ENCODE data around the gene USP46. TPM values are rescaled to one million over a fixed set of nuclear protein-coding genes. Genes with fewer than 3 reads are reported as not detected.

The USP46 gene
- total RNA-seq, 1 donor from 2014 or later = 7.5 TPM

DNA sequence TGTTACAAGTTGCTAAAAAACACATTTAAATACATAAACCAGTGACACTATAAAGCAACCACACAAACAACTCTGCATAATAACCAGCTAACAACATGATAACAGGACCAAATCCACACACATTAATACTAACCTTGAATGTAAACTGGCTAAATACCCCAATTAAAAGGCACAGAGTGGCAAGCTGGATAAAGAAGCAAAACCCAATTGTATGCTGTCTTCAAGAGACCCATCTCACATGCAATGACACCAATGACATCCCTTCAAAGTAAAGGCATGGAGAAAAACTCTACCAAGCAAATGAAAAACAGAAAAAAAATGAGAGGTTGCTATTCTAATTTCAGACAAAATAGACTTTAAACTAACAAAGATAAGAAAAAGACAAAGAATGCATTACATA lies 34.4 kb upstream of the USP46 start:
- TF ChIP-seq CTCF (IDR thresholded peaks at IDR 0.05) = no peak
- peaks cover 11 to 15% of the 10 kb centered on the region in 2 donors for H3K9me3 ChIP-seq
- H3K4me3 ChIP-seq = no peak overlapping the region
- no peaks in the 10 kb centered on the region for H3K4me1 ChIP-seq
- no peaks in the 10 kb centered on the region for H3K27me3 ChIP-seq
- no peak overlapping the region for H3K27ac ChIP-seq
- intact Hi-C loops (cut with DNase I) = no loop called here
- DNase-seq (ENCODE audit: low spot score in 2 of 2) = no peak
- H3K36me3 ChIP-seq = no peaks in the 10 kb centered on the region

DNA sequence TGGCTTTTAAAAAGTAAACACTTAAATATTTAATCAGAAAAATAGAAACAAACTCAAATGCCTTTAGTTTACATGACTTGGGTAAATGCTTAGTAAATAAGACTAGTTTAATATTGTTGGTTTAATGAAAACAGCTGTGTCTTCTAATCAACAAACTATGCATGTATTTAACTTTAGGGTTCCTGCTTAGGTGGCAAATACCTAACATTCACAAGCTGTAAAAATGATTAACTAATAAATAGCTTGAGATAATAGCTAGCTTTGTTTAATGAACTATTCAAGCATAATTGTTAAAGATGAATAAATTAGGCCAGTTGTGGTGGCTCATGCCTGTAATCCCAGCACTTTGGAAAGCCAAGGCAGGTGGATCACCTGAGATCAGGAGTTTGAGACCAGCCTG lies 30.0 kb upstream of the USP46 start:
- DNase-seq (ENCODE audit: low spot score in 2 of 2) = no peak
- intact Hi-C loops (cut with DNase I) = no loop called here
- Histone ChIP-seq H3K9me3 (peaks cover 11 to 15% of the 10 kb centered on the region in 2 donors), H3K4me1 (no peaks in the 10 kb centered on the region), H3K4me3 (no peak overlapping the region), H3K27ac (no peak overlapping the region), H3K27me3 (no peaks in the 10 kb centered on the region), H3K36me3 (no peaks in the 10 kb centered on the region)
- no peak for TF ChIP-seq CTCF (IDR thresholded peaks at IDR 0.05)

DNA sequence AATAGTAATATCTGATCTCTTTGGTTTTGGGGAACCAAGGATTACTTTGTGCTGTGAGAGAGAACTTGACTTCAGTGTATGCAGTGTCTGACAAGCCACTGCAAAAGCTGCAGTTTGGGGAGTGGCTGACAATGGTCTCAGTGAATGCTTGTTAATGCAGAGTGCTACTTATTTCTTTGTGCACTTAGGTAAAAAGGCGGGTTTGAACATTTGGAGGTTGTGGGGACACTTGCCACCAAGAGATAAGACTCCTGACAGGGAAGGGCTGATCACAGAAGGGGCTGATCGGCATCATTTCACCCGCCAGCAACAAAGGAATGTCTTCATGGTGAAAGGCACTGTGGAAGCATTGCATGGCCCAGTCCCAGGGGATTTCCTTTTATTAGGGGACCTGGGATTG lies 28.6 kb upstream of the USP46 start:
- no peak for TF ChIP-seq CTCF (IDR thresholded peaks at IDR 0.05)
- Histone ChIP-seq H3K9me3 (peaks cover 0 to 4% of the 10 kb centered on the region in 2 donors), H3K27me3 (no peaks in the 10 kb centered on the region), H3K4me1 (no peaks in the 10 kb centered on the region), H3K27ac (no peak overlapping the region), H3K4me3 (no peak overlapping the region), H3K36me3 (no peaks in the 10 kb centered on the region)
- intact Hi-C loops (cut with DNase I) = no loop called here
- no peak for DNase-seq (ENCODE audit: low spot score in 2 of 2)

GRCh38 chr4:52685316-52685715 lies 26.2 kb upstream of the USP46 start:
- no peaks in the 10 kb centered on the region for H3K4me1 ChIP-seq
- H3K36me3 ChIP-seq = no peaks in the 10 kb centered on the region
- H3K27me3 ChIP-seq = no peaks in the 10 kb centered on the region
- H3K4me3 ChIP-seq = no peak overlapping the region
- no peak for TF ChIP-seq CTCF (IDR thresholded peaks at IDR 0.05)
- intact Hi-C loops (cut with DNase I) = no loop called here
- no peak for DNase-seq (ENCODE audit: low spot score in 2 of 2)
- no peaks in the 10 kb centered on the region for H3K9me3 ChIP-seq
- no peak overlapping the region for H3K27ac ChIP-seq

- no peak for TF ChIP-seq CTCF (IDR thresholded peaks at IDR 0.05)
- no peaks in the 10 kb centered on the region for H3K36me3 ChIP-seq
- H3K4me1 ChIP-seq = no peaks in the 10 kb centered on the region
- no peaks in the 10 kb centered on the region for H3K9me3 ChIP-seq
- H3K4me3 ChIP-seq = no peak overlapping the region
- DNase-seq (ENCODE audit: low spot score in 2 of 2) = no peak
- H3K27ac ChIP-seq = no peak overlapping the region
- intact Hi-C loops (cut with DNase I) = no loop called here
- no peaks in the 10 kb centered on the region for H3K27me3 ChIP-seq
Observed at GRCh38 chr4:52684896-52685295, 25.8 kb upstream of the USP46 start.

GRCh38 chr4:52680381-52680780 lies 21.3 kb upstream of the USP46 start:
- Histone ChIP-seq H3K4me1 (no peaks in the 10 kb centered on the region), H3K9me3 (no peaks in the 10 kb centered on the region), H3K27ac (no peak overlapping the region), H3K4me3 (no peak overlapping the region), H3K27me3 (no peaks in the 10 kb centered on the region), H3K36me3 (no peaks in the 10 kb centered on the region)
- no peak for TF ChIP-seq CTCF (IDR thresholded peaks at IDR 0.05)
- DNase-seq (ENCODE audit: low spot score in 2 of 2) = no peak
- intact Hi-C loops (cut with DNase I) = no loop called here
